Measurements from ENCODE around the gene FLNB.

Gene FLNB

GRCh38 chr3:58082047-58082446, 73.8 kb downstream of the FLNB start:
- DNase-seq = peak in 1 of 5 experiments; percentile 24

DNA sequence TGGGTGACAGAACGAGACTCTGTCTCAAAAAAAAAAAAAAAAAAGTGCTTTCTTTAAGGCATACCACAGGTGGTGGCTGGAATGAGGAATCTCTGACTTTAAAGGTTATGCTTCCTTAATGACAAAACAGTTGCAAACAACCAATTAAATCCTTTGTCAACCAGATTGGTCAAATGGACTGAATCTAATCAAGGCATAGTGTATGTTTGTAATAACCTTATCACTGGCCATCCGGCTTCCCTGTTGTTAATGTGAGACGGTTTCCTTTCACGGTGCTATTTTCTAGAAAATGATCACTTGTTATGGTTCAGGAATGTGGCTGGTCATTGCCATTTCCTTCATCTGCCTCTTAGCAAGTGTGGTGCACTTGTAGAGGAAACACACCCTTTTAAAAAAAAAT, 75.9 kb downstream of the FLNB start:
- no peak for DNase-seq

GRCh38 chr3:58084788-58085543, 76.7 kb downstream of the FLNB start:
- DNase-seq = no peak

- peak in 1 of 5 experiments; percentile 16 for DNase-seq
Observed at GRCh38 chr3:58085616-58086015, 77.4 kb downstream of the FLNB start.

- no peak for DNase-seq
Observed at GRCh38 chr3:58088501-58088900, 80.3 kb downstream of the FLNB start.

DNA sequence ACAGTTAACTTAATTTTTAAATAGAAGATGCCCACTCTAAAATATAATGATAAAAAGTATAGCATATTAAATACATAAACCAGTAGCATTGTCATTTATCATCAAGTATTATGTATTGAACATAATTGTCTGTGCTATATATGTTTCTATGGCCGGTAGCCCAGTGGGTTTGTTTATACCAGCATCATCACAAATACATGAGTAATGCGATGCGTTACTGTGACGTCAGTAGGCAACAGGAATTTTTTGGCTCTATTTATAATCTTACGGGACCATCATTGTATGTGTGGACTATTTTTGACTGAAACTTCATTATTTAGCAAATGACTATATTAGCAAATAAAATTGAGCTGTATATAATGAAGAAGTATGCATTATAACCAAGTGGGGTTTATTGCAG, 82.1 kb downstream of the FLNB start:
- DNase-seq = no peak

DNA sequence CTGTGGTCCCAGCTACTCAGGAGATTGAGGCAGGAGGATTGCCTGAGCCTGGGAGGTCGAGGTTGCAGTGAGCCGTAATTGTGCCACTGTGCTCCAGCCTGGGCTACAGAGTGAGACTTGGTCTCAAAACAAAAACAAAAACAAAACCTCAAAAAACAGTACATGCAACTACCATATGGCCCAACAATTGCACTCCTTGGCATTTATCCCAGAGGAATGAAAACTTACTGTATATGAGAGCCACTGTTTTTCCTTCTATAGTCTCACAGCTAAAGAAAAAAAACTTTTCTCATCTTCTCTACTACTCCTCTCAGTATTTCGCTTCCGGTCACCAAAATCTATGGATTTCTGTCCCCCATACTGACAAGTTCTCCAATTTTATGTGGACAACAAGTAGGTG, 84.3 kb downstream of the FLNB start:
- no peak for DNase-seq

GRCh38 chr3:58093574-58094195, 85.5 kb downstream of the FLNB start:
- no peak for DNase-seq

DNA sequence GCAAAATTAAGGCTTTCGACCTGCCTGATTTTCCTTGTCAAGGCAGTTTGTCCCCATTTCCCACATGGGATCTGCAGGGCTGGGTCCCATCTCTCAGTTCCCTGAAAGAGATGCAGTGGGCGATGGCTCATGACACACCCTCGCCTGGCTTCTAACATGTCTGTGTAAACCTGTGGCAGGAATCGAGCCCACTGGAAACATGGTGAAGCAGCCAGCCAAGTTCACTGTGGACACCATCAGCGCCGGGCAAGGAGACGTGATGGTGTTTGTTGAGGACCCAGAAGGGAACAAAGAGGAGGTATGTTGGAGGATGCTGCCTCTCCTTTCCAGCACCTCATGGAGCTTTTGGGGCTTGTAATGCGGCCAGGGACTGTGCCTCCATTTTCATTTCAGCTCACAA, 86.4 kb downstream of the FLNB start:
- DNase-seq = no peak

GRCh38 chr3:58095603-58096138, 87.4 kb downstream of the FLNB start:
- DNase-seq = no peak

DNA sequence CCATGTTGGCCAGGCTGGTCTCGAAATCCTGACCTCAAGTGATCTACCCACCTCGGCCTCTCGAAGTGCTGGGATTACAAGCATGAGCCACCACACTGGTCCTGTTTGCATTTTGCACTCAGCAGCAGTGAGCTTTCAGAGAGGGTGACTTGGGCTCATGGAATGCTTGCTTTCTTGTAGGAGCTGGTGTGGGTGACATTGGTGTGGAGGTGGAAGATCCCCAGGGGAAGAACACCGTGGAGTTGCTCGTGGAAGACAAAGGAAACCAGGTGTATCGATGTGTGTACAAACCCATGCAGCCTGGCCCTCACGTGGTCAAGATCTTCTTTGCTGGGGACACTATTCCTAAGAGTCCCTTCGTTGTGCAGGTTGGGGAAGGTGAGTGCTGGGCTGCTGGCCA, 90.3 kb downstream of the FLNB start:
- DNase-seq = no peak

- DNase-seq = no peak
Observed at GRCh38 chr3:58099865-58100264, 91.6 kb downstream of the FLNB start.

DNA sequence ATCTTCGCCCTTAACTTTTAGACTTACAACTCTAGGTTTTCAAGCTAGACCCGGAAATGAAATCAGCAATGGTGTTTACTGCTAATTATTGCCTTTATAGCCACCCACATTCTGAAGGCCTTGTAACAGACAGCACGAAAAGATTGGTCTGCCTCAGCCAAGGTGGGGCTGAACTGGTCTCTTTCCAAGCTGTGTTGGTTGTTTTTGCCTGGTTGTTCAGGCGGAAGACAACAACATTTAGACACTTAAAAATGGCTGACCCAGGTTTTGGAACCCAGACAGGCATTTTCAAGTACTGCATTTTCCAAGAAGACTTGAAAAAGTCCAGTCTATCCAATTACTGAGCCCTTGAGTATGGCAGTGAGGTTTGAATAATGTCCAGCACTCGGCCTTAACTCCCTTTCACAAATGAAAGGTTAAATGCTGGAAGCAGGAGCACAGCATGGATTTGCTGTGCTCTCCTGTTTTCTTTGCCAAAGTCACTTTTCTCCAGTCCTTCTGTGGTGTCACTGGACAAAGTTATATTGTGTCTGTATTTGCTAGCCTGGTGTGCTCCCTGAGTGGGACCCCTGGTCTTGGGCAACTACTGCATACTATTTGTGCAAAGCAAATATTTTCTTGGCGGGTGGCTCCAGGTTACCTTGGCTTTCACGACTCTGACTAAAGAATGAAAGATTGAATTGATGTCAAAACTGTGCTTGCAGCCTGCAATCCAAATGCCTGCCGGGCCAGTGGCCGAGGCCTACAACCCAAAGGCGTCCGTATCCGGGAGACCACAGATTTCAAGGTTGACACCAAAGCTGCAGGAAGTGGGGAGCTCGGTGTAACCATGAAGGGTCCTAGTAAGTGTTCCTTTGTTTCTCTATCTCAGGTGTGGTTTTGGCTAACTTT, 93.5 kb downstream of the FLNB start:
- no peak for DNase-seq

DNA sequence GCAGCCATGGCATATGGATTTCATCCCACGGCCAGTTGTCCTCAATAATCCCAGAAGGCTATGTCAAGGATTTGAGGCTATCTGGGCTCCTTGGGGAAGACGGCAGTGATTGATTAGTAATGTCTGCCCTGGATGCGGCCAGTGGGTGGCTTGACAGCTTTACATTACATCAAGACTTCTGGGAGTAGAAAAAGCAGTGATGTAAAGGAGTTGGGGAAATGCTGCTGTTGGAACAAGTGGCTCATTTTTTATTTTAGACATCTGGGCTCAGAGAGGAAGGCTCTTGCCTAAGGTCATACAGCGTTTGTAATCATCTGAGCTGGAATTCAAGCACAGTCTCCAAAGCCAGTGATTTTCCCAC, 94.1 kb downstream of the FLNB start:
- DNase-seq = no peak

DNA sequence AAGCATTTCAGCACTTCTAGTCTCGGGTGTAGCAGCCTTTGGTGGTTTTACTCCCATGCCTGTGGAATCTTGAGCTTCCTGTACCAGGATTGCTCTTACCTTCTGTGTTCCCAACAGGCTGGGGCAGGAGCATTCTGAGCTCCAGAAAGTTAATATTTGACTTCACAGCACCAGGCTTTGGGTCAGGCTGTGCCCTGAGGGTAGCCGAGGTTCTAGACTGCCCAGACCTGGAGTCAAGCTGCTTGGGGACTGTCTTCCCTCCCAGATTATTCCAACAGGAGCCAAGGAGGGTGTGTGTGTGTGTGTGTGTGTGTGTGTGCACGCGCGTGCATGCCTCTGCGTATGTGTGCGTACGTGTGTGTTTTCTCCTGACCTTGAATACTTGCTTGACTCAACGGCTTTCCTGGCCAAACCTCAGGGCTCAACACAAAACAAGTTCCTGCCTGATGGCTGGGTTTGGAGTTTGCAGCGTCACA, 94.8 kb downstream of the FLNB start:
- DNase-seq = no peak

DNA sequence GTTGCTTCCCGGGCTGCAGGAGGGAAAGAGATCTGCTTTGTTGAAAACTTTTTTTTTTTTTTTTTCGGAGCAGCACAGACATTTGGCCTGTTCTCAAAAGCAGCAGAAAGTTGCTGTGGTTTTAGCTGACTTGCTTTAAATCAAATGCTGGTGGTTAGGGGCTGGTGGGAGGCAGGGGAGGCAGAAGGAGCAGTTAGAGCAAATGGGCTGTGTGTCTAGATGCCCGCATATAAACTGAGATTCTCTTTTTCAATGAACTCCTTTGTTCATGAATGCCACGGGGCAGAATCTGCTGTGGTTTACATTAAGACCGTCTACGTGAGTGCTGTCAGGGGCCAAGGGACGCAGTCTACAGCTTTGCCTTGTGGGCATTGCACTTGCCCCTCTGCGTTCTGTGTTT, 95.9 kb downstream of the FLNB start:
- no peak for DNase-seq

- DNase-seq = no peak
Observed at GRCh38 chr3:58104712-58105111, 96.5 kb downstream of the FLNB start.

DNA sequence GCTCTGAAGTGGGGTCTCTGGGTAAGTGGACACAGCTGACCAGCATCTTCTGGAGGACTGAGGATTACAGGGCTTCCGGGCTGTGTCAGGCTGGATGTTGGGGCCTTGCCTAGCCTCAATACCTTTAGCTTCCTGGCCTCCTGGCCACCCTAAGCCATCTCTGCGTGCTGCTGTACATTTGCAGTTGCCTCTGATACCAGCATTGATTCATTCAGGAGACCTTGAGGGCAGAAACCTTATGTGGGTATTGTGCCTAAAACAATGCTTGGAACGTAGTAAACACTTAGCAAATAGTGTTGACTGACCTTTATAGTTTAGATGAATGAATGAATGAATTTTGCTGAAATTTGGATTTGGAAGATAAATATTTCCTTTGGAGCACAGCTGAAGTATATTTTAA, 97.0 kb downstream of the FLNB start:
- DNase-seq = no peak

DNA sequence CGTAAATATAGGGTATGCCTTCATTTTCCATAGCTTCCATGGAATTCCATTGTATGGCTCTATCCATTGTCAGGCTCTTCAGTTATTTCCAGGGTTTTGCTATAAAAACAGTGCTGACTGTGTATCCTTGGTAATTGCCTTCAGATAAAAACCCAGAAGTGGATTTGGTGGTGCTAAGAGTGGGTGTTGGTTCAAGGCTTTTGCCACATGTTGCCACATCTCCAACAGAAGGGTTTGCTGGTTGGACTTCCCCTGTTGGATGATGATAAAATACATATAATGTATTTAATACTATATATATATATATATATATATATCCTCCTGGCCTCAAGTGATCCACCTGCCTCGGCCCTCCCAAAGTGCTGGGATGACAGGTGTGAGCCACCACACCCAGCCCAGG, 97.8 kb downstream of the FLNB start:
- DNase-seq = no peak

- DNase-seq = no peak
Observed at GRCh38 chr3:58106640-58107039, 98.4 kb downstream of the FLNB start.

DNA sequence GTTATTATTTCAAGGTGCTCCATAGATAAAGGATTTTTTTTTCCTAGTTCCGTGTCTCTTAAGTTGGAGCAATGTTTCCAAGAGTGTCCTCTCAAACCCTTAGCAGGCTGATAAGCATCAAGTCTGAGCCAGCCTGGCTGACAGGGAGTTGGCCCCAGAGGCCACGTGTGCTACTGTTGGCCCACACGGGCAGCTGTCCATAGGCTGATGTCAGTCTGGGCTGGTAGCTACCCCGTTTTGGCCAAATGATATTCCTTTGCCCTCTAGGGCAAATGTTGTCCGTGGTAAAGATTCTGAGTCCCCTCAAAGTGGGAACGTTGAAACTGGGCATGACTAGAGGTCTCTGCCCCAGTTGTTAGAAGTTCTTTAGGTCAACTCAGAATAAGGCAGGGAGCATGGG, 99.4 kb downstream of the FLNB start:
- no peak for DNase-seq

- no peak for DNase-seq
Observed at GRCh38 chr3:58109752-58110151, 101.5 kb downstream of the FLNB start.

DNA sequence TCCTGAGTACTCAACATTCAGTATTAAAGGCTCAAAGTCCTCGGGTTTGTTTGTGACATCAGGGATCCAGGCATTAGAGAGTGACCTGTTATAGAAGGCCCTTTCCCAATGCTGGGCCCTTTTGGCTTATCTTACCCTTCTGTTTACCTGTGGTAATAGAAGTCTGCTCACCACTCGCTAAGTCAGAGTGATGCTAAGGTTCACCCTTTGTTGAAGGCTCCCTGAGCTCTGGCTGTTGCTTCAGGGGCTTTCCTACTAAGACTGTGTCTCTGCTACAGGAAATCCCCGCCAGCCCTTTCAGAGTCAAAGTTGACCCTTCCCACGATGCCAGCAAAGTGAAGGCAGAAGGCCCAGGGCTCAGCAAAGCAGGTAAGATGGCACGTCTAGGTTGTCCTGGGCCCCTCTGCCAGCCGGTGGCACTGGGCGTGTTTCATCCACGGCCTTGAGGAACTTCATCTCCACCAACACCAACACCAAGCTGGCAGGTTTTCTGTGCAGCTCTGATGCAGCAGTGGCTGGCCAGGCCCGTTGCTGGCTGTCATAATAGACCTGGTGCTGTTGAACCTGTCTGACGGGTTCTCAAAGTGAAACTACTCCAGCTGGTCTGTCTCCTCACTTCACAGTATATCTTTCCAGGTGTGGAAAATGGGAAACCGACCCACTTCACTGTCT, 103.4 kb downstream of the FLNB start:
- peak in 1 of 5 experiments; percentile 12 for DNase-seq
